HFFc6 (cell line): ENCODE data around the gene MITF. TPM values are rescaled to one million over a fixed set of nuclear protein-coding genes. Genes with fewer than 3 reads are reported as not detected.

Experiments
- DNase-seq: peaks from one replicate; pipeline ENCODE4 v3.0.0-alpha.2; 2018
- H3K27ac Mint-ChIP-seq: 2 replicates; pipeline ENCODE4 v1.8.0; 2020; ENCODE audit warnings: mild to moderate bottlenecking, mixed read lengths
- H3K27me3 Mint-ChIP-seq: 2 replicates; pipeline ENCODE4 v1.8.0; 2021; ENCODE audit warnings: mild to moderate bottlenecking, moderate library complexity, mixed read lengths; ENCODE audit not compliant: insufficient read depth
- H3K36me3 Mint-ChIP-seq: 2 replicates; pipeline ENCODE4 v1.8.0; 2021; ENCODE audit warnings: low read depth, mixed read lengths
- H3K4me1 Mint-ChIP-seq: 2 replicates; pipeline ENCODE4 v1.8.0; 2020; ENCODE audit warnings: low read depth, mixed read lengths
- H3K4me3 Mint-ChIP-seq: 2 replicates; pipeline ENCODE4 v1.8.0; 2020; ENCODE audit warnings: mild to moderate bottlenecking, moderate library complexity, mixed read lengths
- H3K9me3 Mint-ChIP-seq: 2 replicates; pipeline ENCODE4 v1.8.0; 2020; ENCODE audit warnings: mild to moderate bottlenecking, mixed read lengths
- total RNA-seq, 6 experiments: library from RNA; stranded (reverse); fragmentation: NEBNext Ultra II Directional; extraction: Animal tissue kit (Norgen Biotek cat#: 25700); gene quantifications; 2 replicates in 1 of 6; 3 replicates in 5 of 6; pipeline ENCODE4 v1.2.3, GENCODE V29; 2021
- TF ChIP-seq, protein P1 (sequence below): fragments of 200-600 bp; sonication (generic); IDR thresholded peaks from 2 replicates; pipeline ENCODE4 v1.5.0; 2021; ENCODE audit warnings: antibody characterized with exemption, mild to moderate bottlenecking

MITF gene
- total RNA-seq, 6 experiments from 2014 or later = 23.3 to 38.2 (median 25.7) TPM

DNA sequence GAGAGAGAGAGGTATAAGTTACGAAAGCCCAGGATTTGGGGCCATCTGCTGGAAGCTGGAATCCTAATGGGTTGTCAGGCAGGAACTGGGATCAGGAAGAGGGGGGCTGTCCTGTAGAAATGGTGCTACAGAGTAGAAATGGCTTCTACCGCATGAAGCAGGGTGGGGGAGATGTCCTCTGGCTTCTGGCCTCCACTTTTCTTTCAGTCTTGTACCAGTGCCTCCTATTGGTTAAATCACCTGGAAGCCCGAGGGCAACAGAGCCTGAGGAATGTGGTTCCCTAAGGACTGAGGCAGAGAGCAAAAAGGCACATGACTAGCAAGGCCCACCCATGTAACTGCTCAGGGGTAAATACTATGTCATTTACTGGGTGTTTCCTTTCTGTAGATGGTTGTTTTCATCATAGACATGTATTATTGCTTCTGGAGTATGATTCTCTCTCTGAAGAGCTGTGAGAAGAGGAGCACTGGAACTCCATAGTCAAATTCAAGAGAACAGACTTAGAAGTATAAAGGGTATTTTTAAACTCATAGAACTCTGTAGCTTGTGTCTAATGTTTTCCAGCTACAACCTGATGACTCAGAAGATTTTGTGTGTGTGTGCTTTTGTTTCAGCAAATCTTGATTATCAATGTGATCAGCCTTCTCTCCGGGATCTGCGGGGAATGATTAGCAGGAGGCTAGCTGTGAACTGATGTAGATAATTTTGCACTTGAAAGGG, 20.2 kb upstream of the MITF start:
- Mint-ChIP-seq H3K27me3 (peaks cover 17% of the 10 kb centered on the region), H3K9me3 (no peaks in the 10 kb centered on the region), H3K4me1 (no peaks in the 10 kb centered on the region), H3K4me3 (no peak overlapping the region), H3K36me3 (no peaks in the 10 kb centered on the region), H3K27ac (no peak overlapping the region)
- TF ChIP-seq, protein P1, sequence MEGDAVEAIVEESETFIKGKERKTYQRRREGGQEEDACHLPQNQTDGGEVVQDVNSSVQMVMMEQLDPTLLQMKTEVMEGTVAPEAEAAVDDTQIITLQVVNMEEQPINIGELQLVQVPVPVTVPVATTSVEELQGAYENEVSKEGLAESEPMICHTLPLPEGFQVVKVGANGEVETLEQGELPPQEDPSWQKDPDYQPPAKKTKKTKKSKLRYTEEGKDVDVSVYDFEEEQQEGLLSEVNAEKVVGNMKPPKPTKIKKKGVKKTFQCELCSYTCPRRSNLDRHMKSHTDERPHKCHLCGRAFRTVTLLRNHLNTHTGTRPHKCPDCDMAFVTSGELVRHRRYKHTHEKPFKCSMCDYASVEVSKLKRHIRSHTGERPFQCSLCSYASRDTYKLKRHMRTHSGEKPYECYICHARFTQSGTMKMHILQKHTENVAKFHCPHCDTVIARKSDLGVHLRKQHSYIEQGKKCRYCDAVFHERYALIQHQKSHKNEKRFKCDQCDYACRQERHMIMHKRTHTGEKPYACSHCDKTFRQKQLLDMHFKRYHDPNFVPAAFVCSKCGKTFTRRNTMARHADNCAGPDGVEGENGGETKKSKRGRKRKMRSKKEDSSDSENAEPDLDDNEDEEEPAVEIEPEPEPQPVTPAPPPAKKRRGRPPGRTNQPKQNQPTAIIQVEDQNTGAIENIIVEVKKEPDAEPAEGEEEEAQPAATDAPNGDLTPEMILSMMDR = no peak
- no peak for DNase-seq

DNA sequence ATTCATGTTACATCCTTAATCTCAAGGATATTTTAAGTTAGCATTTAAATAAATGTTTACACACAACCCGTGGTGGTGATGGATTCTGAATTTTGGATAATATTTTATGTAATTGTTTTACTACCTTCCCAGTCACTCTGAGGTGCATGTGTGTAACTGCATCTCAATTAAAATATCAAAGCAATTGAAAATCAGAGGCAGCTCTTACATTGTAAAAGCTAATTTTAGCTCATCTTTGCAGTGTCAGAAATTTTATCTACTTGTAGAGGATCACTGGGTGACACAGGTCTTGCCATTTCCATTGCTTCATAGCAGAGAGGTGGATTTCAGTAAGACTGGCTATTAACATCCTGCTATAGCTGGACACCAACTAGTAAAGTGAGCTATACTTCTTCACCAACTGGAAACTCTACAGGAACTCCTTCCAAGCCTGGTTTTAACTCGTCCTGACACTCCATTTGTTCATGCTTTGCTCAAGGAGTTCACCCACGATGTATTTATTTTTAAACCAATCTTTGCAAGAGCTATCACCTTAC, 19.6 kb upstream of the MITF start:
- Mint-ChIP-seq H3K27ac (no peak overlapping the region), H3K4me3 (no peak overlapping the region), H3K27me3 (peaks cover 17% of the 10 kb centered on the region), H3K9me3 (no peaks in the 10 kb centered on the region), H3K4me1 (peaks cover 3% of the 10 kb centered on the region), H3K36me3 (no peaks in the 10 kb centered on the region)
- DNase-seq = no peak
- TF ChIP-seq, protein P1 = no peak

DNA sequence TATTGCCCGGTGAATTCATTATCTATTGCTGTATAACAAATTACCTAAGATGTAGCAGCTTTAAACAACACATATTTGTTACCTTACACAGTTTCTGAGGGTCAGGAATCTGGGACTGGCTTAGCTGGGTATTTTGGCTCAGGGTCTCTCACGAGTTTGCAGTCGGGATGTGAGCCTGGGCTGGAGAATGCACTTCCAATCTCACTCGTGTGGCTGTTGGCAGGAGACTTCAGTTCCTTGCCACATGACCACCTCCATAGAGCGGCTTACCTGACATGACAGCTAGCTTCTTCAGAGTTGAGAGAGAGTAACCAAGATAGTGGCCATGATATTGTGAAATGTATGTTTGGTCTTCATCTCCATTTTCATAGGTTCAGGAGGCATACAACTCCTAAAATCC, 18.4 kb upstream of the MITF start:
- TF ChIP-seq, protein P1 = no peak
- no peaks in the 10 kb centered on the region for H3K36me3 Mint-ChIP-seq
- no peak for DNase-seq
- H3K9me3 Mint-ChIP-seq = no peaks in the 10 kb centered on the region
- peaks cover 12% of the 10 kb centered on the region for H3K4me1 Mint-ChIP-seq
- H3K27me3 Mint-ChIP-seq = peaks cover 17% of the 10 kb centered on the region
- H3K27ac Mint-ChIP-seq = no peak overlapping the region
- H3K4me3 Mint-ChIP-seq = no peak overlapping the region

DNA sequence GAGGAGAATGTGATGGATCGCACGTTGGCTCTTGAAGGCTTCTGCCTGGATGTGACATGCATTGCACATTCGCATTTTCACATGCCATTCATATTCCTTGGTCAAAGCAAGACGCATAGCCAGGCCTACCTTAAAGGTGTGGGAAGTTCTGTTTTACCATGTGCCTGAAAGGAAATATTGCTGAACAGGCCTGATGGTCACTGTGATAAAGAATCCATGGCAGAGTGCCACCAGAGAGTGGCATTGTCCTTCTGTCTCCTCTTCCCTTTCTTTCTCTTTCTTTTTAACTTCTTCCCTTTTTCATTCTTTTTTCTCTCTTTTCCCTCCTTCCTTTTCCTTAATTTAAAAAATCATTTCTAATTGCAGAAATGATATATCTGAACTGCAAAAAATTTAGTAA, 15.9 kb upstream of the MITF start:
- H3K4me3 Mint-ChIP-seq = no peak overlapping the region
- no peaks in the 10 kb centered on the region for H3K9me3 Mint-ChIP-seq
- no peaks in the 10 kb centered on the region for H3K36me3 Mint-ChIP-seq
- no peak for DNase-seq
- H3K4me1 Mint-ChIP-seq = peaks cover 12% of the 10 kb centered on the region
- no peak overlapping the region for H3K27ac Mint-ChIP-seq
- TF ChIP-seq, protein P1 = no peak
- peaks cover 12% of the 10 kb centered on the region for H3K27me3 Mint-ChIP-seq

DNA sequence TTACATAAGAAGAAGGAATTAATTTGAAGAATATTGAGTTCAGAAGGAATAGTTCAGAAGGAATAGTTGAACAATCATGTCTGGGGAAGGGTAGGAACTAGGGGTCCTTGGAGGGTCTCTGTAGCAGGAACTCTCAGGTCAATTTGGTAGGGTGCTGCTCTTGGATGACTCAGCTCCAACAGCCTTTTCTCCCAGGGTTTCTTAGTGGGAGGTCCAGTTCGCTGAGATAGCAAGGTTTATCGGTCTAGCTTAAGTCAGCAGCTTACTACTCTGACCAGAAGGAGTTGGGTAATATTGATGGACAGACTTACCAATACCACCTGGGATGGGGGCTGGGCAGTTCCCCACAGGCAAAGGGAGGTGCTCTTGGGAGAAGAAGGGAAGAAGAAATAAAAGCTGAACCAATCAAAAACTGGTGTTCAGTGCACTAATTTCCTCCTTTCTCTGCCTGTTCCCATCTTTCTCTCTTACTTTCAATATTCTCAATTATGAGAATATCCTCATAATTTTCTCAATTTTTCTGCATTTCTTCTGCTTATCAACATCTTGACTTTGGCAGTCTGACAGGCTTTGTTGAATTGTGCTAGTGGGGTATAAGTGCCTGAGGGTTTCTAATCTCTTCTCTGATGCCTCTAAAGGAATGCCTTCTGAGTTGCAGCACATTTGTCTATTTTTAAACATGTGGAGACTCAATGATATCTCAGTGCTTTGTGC, 14.4 kb upstream of the MITF start:
- Mint-ChIP-seq H3K4me3 (no peak overlapping the region), H3K9me3 (no peaks in the 10 kb centered on the region), H3K27ac (no peak overlapping the region), H3K27me3 (peaks cover 12% of the 10 kb centered on the region), H3K4me1 (peaks cover 12% of the 10 kb centered on the region), H3K36me3 (no peaks in the 10 kb centered on the region)
- no peak for DNase-seq
- TF ChIP-seq, protein P1 = no peak
